ENCODE results near the gene MORN5. TPM values are rescaled to one million over a fixed set of nuclear protein-coding genes. Genes with fewer than 3 reads are reported as not detected.

Gene MORN5
- total and polyA plus RNA-seq, 2 donors (not counting 1 experiment from before 2014, with no cell fraction given), result not detected

DNA sequence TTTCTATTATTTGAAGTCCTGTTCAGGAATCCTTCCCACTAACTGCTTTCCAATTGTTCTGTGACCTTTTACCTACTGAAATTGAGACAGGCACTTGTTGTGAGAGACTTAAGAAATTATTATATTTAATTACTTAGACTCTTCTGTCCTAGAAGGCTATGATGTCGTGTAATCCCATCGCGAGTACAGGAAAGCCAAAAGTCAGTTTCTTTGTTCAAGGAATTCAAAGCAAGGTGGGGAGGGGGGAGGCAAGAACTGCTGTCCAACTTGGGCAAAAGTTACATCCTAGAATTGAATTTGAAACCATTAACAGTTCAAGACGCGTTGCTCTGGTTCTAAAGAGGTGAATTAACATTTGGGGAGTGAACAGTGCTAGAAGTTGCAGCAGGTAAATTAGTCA lies 18.0 kb upstream of the MORN5 start:
- H3K4me2 ChIP-seq (replicated peaks; ENCODE audit: low read depth, low read length, poor library complexity, severe bottlenecking), result no peak overlapping the region
- no peaks in the 10 kb centered on the region for H4K20me1 ChIP-seq (ENCODE audit: control insufficient read depth, insufficient read depth, low read length, poor library complexity, severe bottlenecking)
- H3K9ac ChIP-seq (ENCODE audit: low read length), result no peak overlapping the region
- no peak overlapping the region for H3K27ac Mint-ChIP-seq
- ChIA-PET CTCF (no interaction called here), POLR2A (no interaction called here)
- no peaks in the 10 kb centered on the region for H3K27me3 Mint-ChIP-seq
- H3K27ac ChIP-seq (ENCODE audit: low read length in 2 of 2), result no peak overlapping the region
- TF ChIP-seq, protein P1, sequence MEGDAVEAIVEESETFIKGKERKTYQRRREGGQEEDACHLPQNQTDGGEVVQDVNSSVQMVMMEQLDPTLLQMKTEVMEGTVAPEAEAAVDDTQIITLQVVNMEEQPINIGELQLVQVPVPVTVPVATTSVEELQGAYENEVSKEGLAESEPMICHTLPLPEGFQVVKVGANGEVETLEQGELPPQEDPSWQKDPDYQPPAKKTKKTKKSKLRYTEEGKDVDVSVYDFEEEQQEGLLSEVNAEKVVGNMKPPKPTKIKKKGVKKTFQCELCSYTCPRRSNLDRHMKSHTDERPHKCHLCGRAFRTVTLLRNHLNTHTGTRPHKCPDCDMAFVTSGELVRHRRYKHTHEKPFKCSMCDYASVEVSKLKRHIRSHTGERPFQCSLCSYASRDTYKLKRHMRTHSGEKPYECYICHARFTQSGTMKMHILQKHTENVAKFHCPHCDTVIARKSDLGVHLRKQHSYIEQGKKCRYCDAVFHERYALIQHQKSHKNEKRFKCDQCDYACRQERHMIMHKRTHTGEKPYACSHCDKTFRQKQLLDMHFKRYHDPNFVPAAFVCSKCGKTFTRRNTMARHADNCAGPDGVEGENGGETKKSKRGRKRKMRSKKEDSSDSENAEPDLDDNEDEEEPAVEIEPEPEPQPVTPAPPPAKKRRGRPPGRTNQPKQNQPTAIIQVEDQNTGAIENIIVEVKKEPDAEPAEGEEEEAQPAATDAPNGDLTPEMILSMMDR (IDR thresholded peaks at IDR 0.05), result no peak
- no peak for TF ChIP-seq EZH2 (IDR thresholded peaks at IDR 0.05; ENCODE audit: borderline replicate concordance, insufficient read depth, low read depth, low read length, poor library complexity, severe bottlenecking)
- H3K27me3 ChIP-seq (replicated peaks in 1 of 4; ENCODE audit: control extremely low read depth in 1 of 4, control insufficient read depth in 3 of 4, insufficient read depth in 4 of 4, low read length in 3 of 4), result no peaks in the 10 kb centered on the region
- DNase-seq (no peak), ATAC-seq (ENCODE audit: low read depth) (no peak)
- H3K9me3 Mint-ChIP-seq (ENCODE audit: insufficient read depth), result no peaks in the 10 kb centered on the region
- H3K4me3 Mint-ChIP-seq, result no peak overlapping the region
- no peaks in the 10 kb centered on the region for H3K9me3 ChIP-seq (ENCODE audit: control extremely low read depth in 1 of 3, control insufficient read depth in 2 of 3, insufficient read depth in 1 of 3, low read length in 2 of 3)
- no peaks in the 10 kb centered on the region for H3K4me1 Mint-ChIP-seq
- no peaks in the 10 kb centered on the region for H3K4me1 ChIP-seq (ENCODE audit: control insufficient read depth in 2 of 2, insufficient read depth in 2 of 2, low read length in 2 of 2)
- H3K36me3 ChIP-seq (replicated peaks in 1 of 2; ENCODE audit: control extremely low read depth in 1 of 2, control insufficient read depth in 1 of 2, extremely low read depth in 1 of 2, insufficient read depth in 2 of 2, low read length in 1 of 2), result peaks cover 0 to 27% of the 10 kb centered on the region in 2 experiments
- H2AFZ ChIP-seq (ENCODE audit: insufficient read depth, low read depth, low read length, poor library complexity, severe bottlenecking), result no peak overlapping the region
- WGBS (ENCODE audit: insufficient coverage), result 89% methylated on average over 3 of the region's 5 CpGs
- intact Hi-C loops (cut with micrococcal nuclease), result no loop called here
- H3K4me3 ChIP-seq (ENCODE audit: control extremely low read depth in 1 of 5, extremely low read depth in 1 of 5, insufficient read depth in 1 of 5, low read depth in 2 of 5, low read length in 4 of 5), result no peak overlapping the region
- no peaks in the 10 kb centered on the region for H3K79me2 ChIP-seq (ENCODE audit: control insufficient read depth, insufficient read depth, low read length)

DNA sequence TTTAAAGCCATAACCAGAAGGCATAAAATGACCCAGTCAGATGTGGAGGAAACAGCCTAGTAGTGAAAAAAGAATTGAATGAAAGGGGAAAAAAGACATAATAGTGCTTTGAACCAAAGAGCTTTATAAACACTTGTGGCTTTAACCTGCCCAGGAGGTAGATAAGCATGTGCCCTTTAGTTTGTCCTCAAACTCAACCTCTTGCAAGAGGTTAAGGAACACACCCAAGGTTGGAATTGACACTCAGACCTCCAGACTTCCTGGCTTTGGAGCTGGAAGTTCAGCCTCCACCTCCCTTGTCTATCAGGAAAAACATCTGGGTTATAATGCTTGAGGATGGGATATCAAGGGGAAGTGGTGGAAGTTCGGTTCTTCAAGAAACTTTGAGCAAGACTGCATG lies 16.4 kb upstream of the MORN5 start:
- no peaks in the 10 kb centered on the region for H3K4me1 Mint-ChIP-seq
- no peak overlapping the region for H3K4me3 Mint-ChIP-seq
- no peak for DNase-seq
- no peaks in the 10 kb centered on the region for H3K4me1 ChIP-seq (ENCODE audit: control insufficient read depth in 2 of 2, insufficient read depth in 2 of 2, low read length in 2 of 2)
- peaks cover 0 to 36% of the 10 kb centered on the region in 2 experiments for H3K36me3 ChIP-seq (replicated peaks in 1 of 2; ENCODE audit: control extremely low read depth in 1 of 2, control insufficient read depth in 1 of 2, extremely low read depth in 1 of 2, insufficient read depth in 2 of 2, low read length in 1 of 2)
- H3K27ac ChIP-seq (ENCODE audit: low read length in 2 of 2), result no peak overlapping the region
- no peak overlapping the region for H3K9ac ChIP-seq (ENCODE audit: low read length)
- ChIA-PET CTCF (interaction anchor here (0.7 kb wide), 1 partner anchor 208 kb away, joined by 4 read pairs; no protein-coding TSS in a partner anchor), POLR2A (no interaction called here)
- no peak overlapping the region for H2AFZ ChIP-seq (ENCODE audit: insufficient read depth, low read depth, low read length, poor library complexity, severe bottlenecking)
- no peak overlapping the region for H3K4me3 ChIP-seq (ENCODE audit: control extremely low read depth in 1 of 5, extremely low read depth in 1 of 5, insufficient read depth in 1 of 5, low read depth in 2 of 5, low read length in 4 of 5)
- no peak overlapping the region for H3K4me2 ChIP-seq (replicated peaks; ENCODE audit: low read depth, low read length, poor library complexity, severe bottlenecking)
- no peaks in the 10 kb centered on the region for H4K20me1 ChIP-seq (ENCODE audit: control insufficient read depth, insufficient read depth, low read length, poor library complexity, severe bottlenecking)
- no peaks in the 10 kb centered on the region for H3K9me3 ChIP-seq (ENCODE audit: control extremely low read depth in 1 of 3, control insufficient read depth in 2 of 3, insufficient read depth in 1 of 3, low read length in 2 of 3)
- 100% methylated on average over 1 of the region's 1 CpG for WGBS (ENCODE audit: insufficient coverage)
- no peaks in the 10 kb centered on the region for H3K27me3 ChIP-seq (replicated peaks in 1 of 4; ENCODE audit: control extremely low read depth in 1 of 4, control insufficient read depth in 3 of 4, insufficient read depth in 4 of 4, low read length in 3 of 4)
- TF ChIP-seq, protein P1 (IDR thresholded peaks at IDR 0.05), result no peak
- TF ChIP-seq EZH2 (IDR thresholded peaks at IDR 0.05; ENCODE audit: borderline replicate concordance, insufficient read depth, low read depth, low read length, poor library complexity, severe bottlenecking), result no peak
- no peak for ATAC-seq (ENCODE audit: low read depth)
- no peaks in the 10 kb centered on the region for H3K9me3 Mint-ChIP-seq (ENCODE audit: insufficient read depth)
- no peaks in the 10 kb centered on the region for H3K27me3 Mint-ChIP-seq
- no peaks in the 10 kb centered on the region for H3K79me2 ChIP-seq (ENCODE audit: control insufficient read depth, insufficient read depth, low read length)
- intact Hi-C loops (cut with micrococcal nuclease), result no loop called here
- no peak overlapping the region for H3K27ac Mint-ChIP-seq
